Endodermal cell (in vitro differentiated cells): Measurements from ENCODE around the gene PALLD. TPM values are rescaled to one million over a fixed set of nuclear protein-coding genes. Genes with fewer than 3 reads are reported as not detected.

Experiments used
- DNase-seq: peaks from one replicate; pipeline ENCODE4 v3.0.0-alpha.2; 2017
- H3K27ac ChIP-seq: 2 replicates; pipeline ENCODE4 v1.5.1; 2013; ENCODE audit warnings: mild to moderate bottlenecking, low read depth, low read length, moderate library complexity
- H3K27me3 ChIP-seq: 2 replicates; pipeline ENCODE4 v1.6.1; 2013; ENCODE audit warnings: mild to moderate bottlenecking, low read length, moderate library complexity; ENCODE audit not compliant: insufficient read depth, control insufficient read depth, poor library complexity, severe bottlenecking
- H3K36me3 ChIP-seq: 2 replicates; pipeline ENCODE4 v1.7.0; 2013; ENCODE audit warnings: mild to moderate bottlenecking, low read length, moderate library complexity; ENCODE audit not compliant: control insufficient read depth, insufficient read depth
- H3K4me1 ChIP-seq: one replicate; pipeline ENCODE4 v1.7.0; 2013; ENCODE audit warnings: low read length; ENCODE audit not compliant: control insufficient read depth, insufficient read depth
- H3K4me3 ChIP-seq: 2 replicates; pipeline ENCODE4 v1.5.1; 2013; ENCODE audit warnings: mild to moderate bottlenecking, low read length, moderate library complexity
- H3K9ac ChIP-seq: 2 replicates; pipeline ENCODE4 v1.6.1; 2013; ENCODE audit warnings: mild to moderate bottlenecking, low read length, moderate library complexity; ENCODE audit not compliant: poor library complexity, severe bottlenecking; ENCODE audit errors: extremely low read depth
- H3K9me3 ChIP-seq: 2 replicates; pipeline ENCODE4 v1.6.1; 2013; ENCODE audit warnings: mild to moderate bottlenecking, low read length, moderate library complexity; ENCODE audit not compliant: control insufficient read depth
- H3K27ac Mint-ChIP-seq: 2 replicates; pipeline ENCODE4 v1.8.0; 2020; ENCODE audit warnings: mixed read lengths
- H3K27me3 Mint-ChIP-seq: 2 replicates; pipeline ENCODE4 v1.8.0; 2021; ENCODE audit warnings: mild to moderate bottlenecking, mixed read lengths; ENCODE audit not compliant: insufficient read depth
- H3K36me3 Mint-ChIP-seq: 2 replicates; pipeline ENCODE4 v1.8.0; 2020; ENCODE audit warnings: low read depth, mixed read lengths
- H3K4me1 Mint-ChIP-seq: 2 replicates; pipeline ENCODE4 v1.8.0; 2020; ENCODE audit warnings: mixed read lengths
- H3K4me3 Mint-ChIP-seq: 2 replicates; pipeline ENCODE4 v1.8.0; 2020; ENCODE audit warnings: mild to moderate bottlenecking, moderate library complexity, mixed read lengths
- H3K9me3 Mint-ChIP-seq: 2 replicates; pipeline ENCODE4 v1.8.0; 2020; ENCODE audit warnings: mild to moderate bottlenecking, mixed read lengths
- CTCF ChIP-seq: fragments of 200-600 bp; sonication (generic); conservative IDR thresholded peaks from 2 replicates; pipeline ENCODE4 v1.5.0; 2021; ENCODE audit warnings: antibody characterized with exemption, mild to moderate bottlenecking
- WGBS, 2 experiments: methylation state at CpG; one replicate each; pipeline versions ENCODE4 v1.1.5 to v1.1.7; 2013; ENCODE audit warnings: missing lambda C conversion rate in 2 of 2, mixed read lengths in 1 of 2; ENCODE audit not compliant: insufficient coverage in 1 of 2, insufficient read length in 1 of 2; 5-methylcytosine and 5-hydroxymethylcytosine counted together
- total RNA-seq, 2 donors: library from RNA; stranded (reverse); fragmentation: NEBNext Ultra II Directional in 1 of 2; extraction: Animal tissue kit (Norgen Biotek cat#: 25700) in 1 of 2; gene quantifications; 2 replicates in 1 of 2; 3 replicates in 1 of 2; pipeline ENCODE4 v1.2.1, GENCODE V29; 2021

The PALLD gene
- total RNA-seq, 2 donors from 2014 or later = 51.8 to 86.7 TPM

- TF ChIP-seq CTCF = no peak
- Histone ChIP-seq H3K27ac (no peak overlapping the region), H3K4me1 (no peaks in the 10 kb centered on the region), H3K36me3 (no peaks in the 10 kb centered on the region), H3K9ac (no peak overlapping the region), H3K27me3 (no peaks in the 10 kb centered on the region), H3K4me3 (no peak overlapping the region), H3K9me3 (no peaks in the 10 kb centered on the region)
- no peak for DNase-seq
- H3K4me3 Mint-ChIP-seq = no peak overlapping the region
- H3K27me3 Mint-ChIP-seq = peaks cover 2% of the 10 kb centered on the region
- H3K9me3 Mint-ChIP-seq = no peaks in the 10 kb centered on the region
- H3K36me3 Mint-ChIP-seq = no peaks in the 10 kb centered on the region
- H3K27ac Mint-ChIP-seq = no peak overlapping the region
- H3K4me1 Mint-ChIP-seq = peaks cover 19% of the 10 kb centered on the region
These were observed 126.2 kb downstream of the PALLD start for GRCh38 chr4:168623011-168623410.

GRCh38 chr4:168623484-168623883 is 126.6 kb downstream of the PALLD start:
- WGBS, 2 experiments = 91 to 92% methylated on average over 4 to 5 of the region's 5 CpGs
- Histone ChIP-seq H3K27ac (no peak overlapping the region), H3K9me3 (no peaks in the 10 kb centered on the region), H3K4me3 (no peak overlapping the region), H3K9ac (no peak overlapping the region), H3K4me1 (no peaks in the 10 kb centered on the region), H3K27me3 (no peaks in the 10 kb centered on the region), H3K36me3 (no peaks in the 10 kb centered on the region)
- no peaks in the 10 kb centered on the region for H3K36me3 Mint-ChIP-seq
- no peak for TF ChIP-seq CTCF
- H3K27ac Mint-ChIP-seq = no peak overlapping the region
- peaks cover 19% of the 10 kb centered on the region for H3K4me1 Mint-ChIP-seq
- H3K27me3 Mint-ChIP-seq = peaks cover 2% of the 10 kb centered on the region
- no peaks in the 10 kb centered on the region for H3K9me3 Mint-ChIP-seq
- H3K4me3 Mint-ChIP-seq = no peak overlapping the region
- no peak for DNase-seq

GRCh38 chr4:168628251-168628650 is 131.4 kb downstream of the PALLD start:
- H3K9me3 Mint-ChIP-seq = no peaks in the 10 kb centered on the region
- H3K27ac Mint-ChIP-seq = no peak overlapping the region
- DNase-seq = no peak
- Histone ChIP-seq H3K4me3 (no peak overlapping the region), H3K9me3 (no peaks in the 10 kb centered on the region), H3K27me3 (no peaks in the 10 kb centered on the region), H3K4me1 (peaks cover 10% of the 10 kb centered on the region), H3K27ac (no peak overlapping the region), H3K9ac (no peak overlapping the region), H3K36me3 (no peaks in the 10 kb centered on the region)
- no peaks in the 10 kb centered on the region for H3K36me3 Mint-ChIP-seq
- H3K27me3 Mint-ChIP-seq = peaks cover 19% of the 10 kb centered on the region
- no peak for TF ChIP-seq CTCF
- peaks cover 10% of the 10 kb centered on the region for H3K4me1 Mint-ChIP-seq
- 85 to 90% methylated on average over 5 of the region's 5 CpGs for WGBS, 2 experiments
- H3K4me3 Mint-ChIP-seq = no peak overlapping the region
